ENCODE results near the gene NUDT14. TPM values are rescaled to one million over a fixed set of nuclear protein-coding genes. Genes with fewer than 3 reads are reported as not detected.

The NUDT14 gene
- total RNA-seq, 1 donor from 2014 or later: 34.7 TPM

- intact Hi-C loops (cut with micrococcal nuclease): no loop called here
- DNase-seq: peak; percentile 56
- peak; percentile 46 for ATAC-seq
These were observed 28.3 kb downstream of the NUDT14 start for GRCh38 chr14:105152794-105153241.

DNA sequence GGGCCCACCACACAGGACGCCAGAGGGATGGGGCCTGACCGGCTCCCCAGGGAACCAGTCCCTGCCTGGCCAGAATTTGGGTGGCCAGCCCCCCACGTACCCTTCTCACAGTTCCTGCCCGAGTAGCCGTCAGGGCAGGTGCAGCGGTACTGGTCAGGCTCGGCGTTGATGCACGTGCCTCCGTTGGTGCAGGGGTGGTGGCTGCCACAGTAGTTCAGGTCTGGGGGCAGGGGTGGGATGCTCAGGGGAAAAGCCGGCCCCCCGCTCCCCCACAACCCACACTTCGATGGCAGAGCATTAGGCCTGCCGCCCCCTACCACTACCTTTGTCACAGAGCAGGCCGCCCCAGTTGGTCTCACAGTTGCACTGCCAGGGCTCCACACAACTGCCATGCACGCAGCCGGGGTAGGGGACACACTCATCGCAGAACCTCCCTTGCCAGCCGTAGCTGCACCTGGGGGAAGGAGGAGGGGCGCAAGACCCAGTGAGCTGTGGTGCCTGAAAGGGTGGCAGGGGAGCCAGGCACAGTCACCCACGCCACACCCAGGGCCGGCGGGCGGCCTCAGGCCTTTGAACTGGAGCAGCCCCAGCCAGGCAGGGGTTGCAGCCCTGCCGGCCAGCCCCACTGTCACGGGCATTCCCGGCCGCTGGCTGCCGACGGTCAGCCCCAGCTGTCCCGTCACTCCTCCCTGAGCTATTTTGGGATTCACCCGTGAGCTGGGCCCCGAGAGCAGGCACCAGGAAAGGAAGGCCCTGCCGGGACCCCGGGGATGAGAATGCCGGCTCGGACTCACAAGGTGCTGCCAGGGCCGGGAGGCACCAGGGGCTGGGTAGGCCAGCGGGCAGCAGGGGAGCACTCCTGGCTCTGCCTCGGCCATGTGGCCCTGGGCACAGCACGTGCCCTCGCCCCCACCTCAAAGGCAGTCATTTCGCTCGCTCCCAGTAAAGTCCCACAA, 29.0 kb downstream of the NUDT14 start:
- intact Hi-C loops (cut with micrococcal nuclease): no loop called here
- DNase-seq (peak; percentile 50), ATAC-seq (peak; percentile 54)

GRCh38 chr14:105151084-105151837, 29.9 kb downstream of the NUDT14 start:
- ATAC-seq (no peak), DNase-seq (peak; percentile 24)
- intact Hi-C loops (cut with micrococcal nuclease): no loop called here

GRCh38 chr14:105150368-105151083, 30.6 kb downstream of the NUDT14 start:
- intact Hi-C loops (cut with micrococcal nuclease): no loop called here
- ATAC-seq: no peak
- DNase-seq: peak; percentile 28

DNA sequence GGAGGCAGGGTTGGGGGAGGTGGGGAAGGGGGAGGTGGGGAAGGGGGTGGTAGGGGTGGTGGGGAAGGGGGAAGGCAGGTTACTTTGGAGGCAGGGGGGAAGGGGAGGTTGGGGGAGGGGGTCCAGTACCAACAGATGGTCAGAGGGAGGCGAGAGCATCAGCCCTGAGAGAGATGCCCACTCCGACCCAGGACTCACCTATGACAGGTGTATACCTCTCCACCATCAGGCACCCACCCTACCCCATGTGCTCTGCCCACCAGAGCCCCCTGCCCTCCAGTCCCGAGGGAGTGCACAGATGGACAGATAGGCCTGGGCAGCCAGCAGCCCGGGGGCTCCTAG, 31.1 kb downstream of the NUDT14 start:
- DNase-seq (no peak), ATAC-seq (no peak)
- intact Hi-C loops (cut with micrococcal nuclease): no loop called here

GRCh38 chr14:105149146-105149781, 31.8 kb downstream of the NUDT14 start:
- no peak for ATAC-seq

GRCh38 chr14:105148604-105149145, 32.4 kb downstream of the NUDT14 start:
- ATAC-seq (no peak), DNase-seq (peak; percentile 26)
- intact Hi-C loops (cut with micrococcal nuclease): no loop called here

More at GRCh38 chr14:105149146-105149781, 31.8 kb downstream of the NUDT14 start:
- intact Hi-C loops (cut with micrococcal nuclease): no loop called here
- peak; percentile 20 for DNase-seq

DNA sequence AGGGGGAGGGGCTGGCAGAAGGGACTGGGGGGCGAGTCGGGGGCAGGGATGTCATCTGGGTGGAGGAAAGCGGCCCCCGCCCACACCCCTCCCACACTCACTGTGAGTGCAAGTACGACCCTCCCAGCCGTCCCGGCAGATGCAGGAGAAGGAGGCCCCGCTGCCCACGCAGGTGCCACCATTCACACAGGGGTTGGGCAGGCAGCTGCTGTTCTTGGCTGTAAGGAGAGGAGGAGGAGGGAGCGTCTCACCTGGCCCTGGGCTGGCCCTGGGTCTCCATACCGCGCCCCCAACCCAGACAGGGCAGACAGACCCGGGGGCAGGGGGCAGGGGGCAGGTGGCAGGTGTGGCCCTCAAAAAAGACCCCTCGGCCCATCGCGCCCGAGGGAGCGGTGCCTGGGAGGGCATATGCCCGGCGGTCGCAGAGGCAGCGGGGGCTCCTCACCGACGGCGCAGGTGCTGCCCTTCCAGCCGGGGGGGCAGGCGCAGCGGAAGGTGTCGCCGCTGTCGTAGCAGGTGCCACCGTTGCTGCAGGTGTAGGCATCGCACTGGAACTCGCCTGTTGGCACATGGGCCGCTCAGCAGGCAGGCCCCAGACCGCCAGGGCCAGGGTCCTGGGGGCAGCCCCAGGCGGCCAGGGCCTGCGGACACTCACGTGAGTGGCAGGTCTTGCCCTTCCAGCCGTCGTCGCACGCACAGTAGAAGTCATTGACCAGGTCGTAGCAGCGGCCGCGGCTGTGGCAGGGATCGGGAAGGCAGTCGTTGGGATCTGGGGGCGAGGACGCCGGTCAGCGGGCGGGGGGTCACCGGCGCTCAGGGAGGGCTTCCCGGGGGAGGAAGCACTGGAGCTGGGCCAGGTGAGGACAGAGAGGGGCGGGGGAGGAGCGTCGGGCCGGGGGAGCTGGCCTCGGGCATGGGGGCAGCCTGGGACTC, 33.2 kb downstream of the NUDT14 start:
- no peak for ATAC-seq
- intact Hi-C loops (cut with micrococcal nuclease): no loop called here
- peak; percentile 36 for DNase-seq

DNA sequence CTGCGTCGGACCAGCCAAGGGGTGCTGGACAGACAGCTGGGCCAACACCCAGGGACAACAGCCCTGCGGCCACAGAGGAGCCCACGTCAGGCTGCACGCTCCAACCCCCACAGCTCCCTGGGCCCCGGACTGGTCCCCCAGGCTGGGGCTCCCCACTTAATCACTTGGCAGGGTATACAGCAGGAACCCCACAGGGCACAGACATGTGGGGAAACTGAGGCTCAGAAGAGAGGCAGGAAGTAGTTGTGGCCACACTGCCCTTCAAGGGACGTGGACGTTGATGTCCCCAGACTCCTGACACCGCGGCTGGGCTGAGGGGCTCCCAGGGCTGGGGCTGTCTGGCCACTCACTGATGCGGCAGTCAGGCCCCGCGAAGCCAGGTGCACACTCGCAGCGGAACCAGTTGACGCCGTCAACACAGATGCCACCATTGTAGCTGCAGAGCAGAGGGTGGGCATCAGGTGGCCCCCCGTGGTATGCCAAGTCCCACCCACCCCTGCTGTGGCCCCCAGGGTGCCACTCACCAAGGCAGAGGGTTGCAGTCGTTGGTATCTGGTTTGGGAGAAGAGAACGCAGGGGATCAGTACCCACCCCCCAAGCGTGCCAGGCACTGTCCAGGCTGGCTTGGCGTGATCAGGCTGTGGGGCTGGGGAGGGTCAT, 34.0 kb downstream of the NUDT14 start:
- intact Hi-C loops (cut with micrococcal nuclease): no loop called here
- ATAC-seq (no peak), DNase-seq (no peak)

- ATAC-seq (no peak), DNase-seq (peak; percentile 20)
- intact Hi-C loops (cut with micrococcal nuclease): no loop called here
These were observed 34.7 kb downstream of the NUDT14 start for GRCh38 chr14:105146181-105146975.

- intact Hi-C loops (cut with micrococcal nuclease): no loop called here
- ATAC-seq: no peak
- peak; percentile 25 for DNase-seq
These were observed 35.5 kb downstream of the NUDT14 start for GRCh38 chr14:105145381-105146180.

DNA sequence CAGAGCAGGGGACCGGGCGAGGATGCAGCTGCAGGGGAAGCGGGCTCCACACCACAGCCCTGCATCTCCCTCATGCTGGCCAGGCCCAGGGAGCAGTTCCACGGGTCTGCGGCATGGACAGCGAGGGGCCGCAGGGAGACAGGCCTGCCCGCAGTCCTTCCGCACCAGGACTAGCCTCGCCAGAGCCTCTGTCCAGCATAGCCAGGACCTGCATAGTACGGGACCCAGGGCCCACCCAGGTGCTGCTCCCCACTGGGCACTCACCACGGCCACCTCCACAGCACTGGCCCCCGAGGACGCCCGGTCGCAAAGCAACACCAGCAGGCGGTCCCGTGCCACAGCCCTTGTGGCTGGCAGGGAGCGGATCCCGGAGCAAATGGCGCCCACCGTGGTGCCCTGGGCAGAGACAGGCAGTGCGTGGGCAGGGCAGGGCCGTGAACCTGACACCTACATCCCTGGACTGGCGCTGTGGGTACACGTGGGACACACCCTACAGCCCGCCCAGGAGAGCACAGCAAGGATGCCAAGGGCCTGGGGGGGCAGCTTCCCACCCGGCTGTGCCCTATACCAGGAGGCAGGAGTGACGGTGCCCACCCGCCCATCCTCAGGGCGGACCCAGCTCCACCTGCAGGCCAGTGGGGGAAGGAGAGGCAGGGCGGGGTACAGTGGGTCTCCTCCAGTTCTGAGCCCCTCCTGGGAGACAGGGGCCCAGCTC, 36.3 kb downstream of the NUDT14 start:
- DNase-seq (peak; percentile 27), ATAC-seq (no peak)
- intact Hi-C loops (cut with micrococcal nuclease): no loop called here

GRCh38 chr14:105144026-105144665, 37.0 kb downstream of the NUDT14 start:
- intact Hi-C loops (cut with micrococcal nuclease): no loop called here
- DNase-seq (peak; percentile 23), ATAC-seq (no peak)

GRCh38 chr14:105143451-105144025, 37.6 kb downstream of the NUDT14 start:
- ATAC-seq: no peak
- no peak for DNase-seq

More at GRCh38 chr14:105143451-105144025, 37.6 kb downstream of the NUDT14 start:
- intact Hi-C loops (cut with micrococcal nuclease): no loop called here
